GM23338 (cell line): Measurements from ENCODE around the gene RBM7.

Experiments used
- EZH2phosphoT487 ChIP-seq: fragments of 200-600 bp; sonication (generic); IDR thresholded peaks from one replicate; pipeline ENCODE4 v1.8.1; 2018; ENCODE audit warnings: antibody characterized with exemption; ENCODE audit not compliant: unreplicated experiment
- POLR2AphosphoS5 ChIP-seq: IDR thresholded peaks from 2 replicates; pipeline ENCODE4 v1.6.1; 2016; ENCODE audit warnings: antibody characterized with exemption, low read depth
- ZNF114 ChIP-seq: fragments of 250-450 bp; sonication (Bioruptor Pico); IDR thresholded peaks from 2 replicates; pipeline ENCODE4 v1.5.0; 2020; ENCODE audit warnings: mild to moderate bottlenecking, moderate library complexity
- TF ChIP-seq, protein P1 (sequence below), 2 experiments: fragments of 200-600 bp in 1 of 2; sonication (generic) in 1 of 2; conservative IDR thresholded peaks; 2 replicates each; pipeline versions ENCODE4 v1.5.1 to v1.6.1; 2016 to 2017; ENCODE audit warnings: antibody characterized with exemption in 2 of 2, low read depth in 2 of 2, mild to moderate bottlenecking in 2 of 2, moderate library complexity in 1 of 2
- TF ChIP-seq, protein P2 (sequence below): IDR thresholded peaks from one replicate; pipeline ENCODE4 v1.6.1; 2018; ENCODE audit warnings: antibody characterized with exemption; ENCODE audit not compliant: unreplicated experiment
- TF ChIP-seq, protein P3 (sequence below): IDR thresholded peaks from 2 replicates; pipeline ENCODE4 v1.6.1; 2016; ENCODE audit warnings: antibody characterized with exemption

DNA sequence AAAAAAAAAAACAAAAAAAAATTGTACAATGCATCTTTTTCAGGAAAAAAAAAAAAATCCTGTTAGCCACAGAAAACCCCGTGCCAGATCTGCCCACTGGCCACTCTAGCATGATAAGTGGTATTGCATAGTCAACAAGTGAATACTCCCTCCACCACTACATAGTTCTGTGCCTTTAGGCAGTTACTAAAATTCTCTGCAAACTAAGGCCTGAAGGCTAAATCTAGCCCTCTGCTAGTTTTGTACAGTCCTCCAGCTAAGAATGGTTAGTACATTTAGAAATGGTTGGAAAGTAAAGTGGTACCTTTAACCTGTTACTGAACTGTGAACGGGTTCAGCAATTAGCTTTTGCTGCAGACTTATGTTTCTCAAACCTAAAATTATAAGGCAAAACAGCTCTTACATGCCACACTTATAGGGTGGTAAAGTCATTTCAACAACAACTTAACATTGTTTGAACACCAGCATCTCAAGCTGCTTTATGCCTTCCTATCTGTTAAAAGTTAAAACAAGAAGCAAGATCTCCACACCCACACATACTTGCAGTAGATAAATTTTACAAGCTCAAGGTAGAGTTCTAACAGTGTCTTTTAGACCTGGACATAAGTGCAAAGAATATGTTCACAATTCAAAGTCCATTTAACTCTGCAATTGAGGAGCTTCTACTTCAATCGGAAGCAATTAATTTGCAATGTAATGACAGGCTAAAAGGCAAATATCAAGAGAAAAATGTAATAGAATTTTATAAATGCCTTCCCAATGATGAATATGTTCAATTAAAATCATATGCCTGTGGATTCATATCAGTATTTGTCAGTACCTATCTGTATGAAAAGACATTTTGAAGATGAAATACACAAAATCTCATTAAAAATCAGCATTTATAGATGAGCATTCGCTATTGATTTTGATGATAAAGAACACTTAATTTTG, 7.5 kb upstream of the RBM7 start:
- TF ChIP-seq EZH2phosphoT487 (no peak), ZNF114 (CRISPR knock-in tag) (no peak), POLR2AphosphoS5 (no peak)
- TF ChIP-seq, protein P1, sequence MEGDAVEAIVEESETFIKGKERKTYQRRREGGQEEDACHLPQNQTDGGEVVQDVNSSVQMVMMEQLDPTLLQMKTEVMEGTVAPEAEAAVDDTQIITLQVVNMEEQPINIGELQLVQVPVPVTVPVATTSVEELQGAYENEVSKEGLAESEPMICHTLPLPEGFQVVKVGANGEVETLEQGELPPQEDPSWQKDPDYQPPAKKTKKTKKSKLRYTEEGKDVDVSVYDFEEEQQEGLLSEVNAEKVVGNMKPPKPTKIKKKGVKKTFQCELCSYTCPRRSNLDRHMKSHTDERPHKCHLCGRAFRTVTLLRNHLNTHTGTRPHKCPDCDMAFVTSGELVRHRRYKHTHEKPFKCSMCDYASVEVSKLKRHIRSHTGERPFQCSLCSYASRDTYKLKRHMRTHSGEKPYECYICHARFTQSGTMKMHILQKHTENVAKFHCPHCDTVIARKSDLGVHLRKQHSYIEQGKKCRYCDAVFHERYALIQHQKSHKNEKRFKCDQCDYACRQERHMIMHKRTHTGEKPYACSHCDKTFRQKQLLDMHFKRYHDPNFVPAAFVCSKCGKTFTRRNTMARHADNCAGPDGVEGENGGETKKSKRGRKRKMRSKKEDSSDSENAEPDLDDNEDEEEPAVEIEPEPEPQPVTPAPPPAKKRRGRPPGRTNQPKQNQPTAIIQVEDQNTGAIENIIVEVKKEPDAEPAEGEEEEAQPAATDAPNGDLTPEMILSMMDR (conservative IDR thresholded peaks at IDR 0.05; ENCODE audit: low read depth in 2 of 2) = no peak
- TF ChIP-seq, protein P2, sequence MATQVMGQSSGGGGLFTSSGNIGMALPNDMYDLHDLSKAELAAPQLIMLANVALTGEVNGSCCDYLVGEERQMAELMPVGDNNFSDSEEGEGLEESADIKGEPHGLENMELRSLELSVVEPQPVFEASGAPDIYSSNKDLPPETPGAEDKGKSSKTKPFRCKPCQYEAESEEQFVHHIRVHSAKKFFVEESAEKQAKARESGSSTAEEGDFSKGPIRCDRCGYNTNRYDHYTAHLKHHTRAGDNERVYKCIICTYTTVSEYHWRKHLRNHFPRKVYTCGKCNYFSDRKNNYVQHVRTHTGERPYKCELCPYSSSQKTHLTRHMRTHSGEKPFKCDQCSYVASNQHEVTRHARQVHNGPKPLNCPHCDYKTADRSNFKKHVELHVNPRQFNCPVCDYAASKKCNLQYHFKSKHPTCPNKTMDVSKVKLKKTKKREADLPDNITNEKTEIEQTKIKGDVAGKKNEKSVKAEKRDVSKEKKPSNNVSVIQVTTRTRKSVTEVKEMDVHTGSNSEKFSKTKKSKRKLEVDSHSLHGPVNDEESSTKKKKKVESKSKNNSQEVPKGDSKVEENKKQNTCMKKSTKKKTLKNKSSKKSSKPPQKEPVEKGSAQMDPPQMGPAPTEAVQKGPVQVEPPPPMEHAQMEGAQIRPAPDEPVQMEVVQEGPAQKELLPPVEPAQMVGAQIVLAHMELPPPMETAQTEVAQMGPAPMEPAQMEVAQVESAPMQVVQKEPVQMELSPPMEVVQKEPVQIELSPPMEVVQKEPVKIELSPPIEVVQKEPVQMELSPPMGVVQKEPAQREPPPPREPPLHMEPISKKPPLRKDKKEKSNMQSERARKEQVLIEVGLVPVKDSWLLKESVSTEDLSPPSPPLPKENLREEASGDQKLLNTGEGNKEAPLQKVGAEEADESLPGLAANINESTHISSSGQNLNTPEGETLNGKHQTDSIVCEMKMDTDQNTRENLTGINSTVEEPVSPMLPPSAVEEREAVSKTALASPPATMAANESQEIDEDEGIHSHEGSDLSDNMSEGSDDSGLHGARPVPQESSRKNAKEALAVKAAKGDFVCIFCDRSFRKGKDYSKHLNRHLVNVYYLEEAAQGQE = no peak
- TF ChIP-seq, protein P3, sequence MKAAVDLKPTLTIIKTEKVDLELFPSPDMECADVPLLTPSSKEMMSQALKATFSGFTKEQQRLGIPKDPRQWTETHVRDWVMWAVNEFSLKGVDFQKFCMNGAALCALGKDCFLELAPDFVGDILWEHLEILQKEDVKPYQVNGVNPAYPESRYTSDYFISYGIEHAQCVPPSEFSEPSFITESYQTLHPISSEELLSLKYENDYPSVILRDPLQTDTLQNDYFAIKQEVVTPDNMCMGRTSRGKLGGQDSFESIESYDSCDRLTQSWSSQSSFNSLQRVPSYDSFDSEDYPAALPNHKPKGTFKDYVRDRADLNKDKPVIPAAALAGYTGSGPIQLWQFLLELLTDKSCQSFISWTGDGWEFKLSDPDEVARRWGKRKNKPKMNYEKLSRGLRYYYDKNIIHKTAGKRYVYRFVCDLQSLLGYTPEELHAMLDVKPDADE = no peak
